Heart right ventricle (tissue), 16 donors: ENCODE measurements around the gene PLXDC2. TPM values are rescaled to one million over a fixed set of nuclear protein-coding genes. Genes with fewer than 3 reads are reported as not detected.

ENCODE experiments used
- ATAC-seq, 8 donors: fragments of 200-7000 bp; cut with Tn5 transposase; one replicate each; pipeline ENCODE4 v1.9.1; 2020; ENCODE audit warnings: mild to moderate bottlenecking in 8 of 8, moderate library complexity in 8 of 8, moderate number of reproducible peaks in 1 of 8
- DNase-seq, 2 donors: peaks; one replicate each; pipeline ENCODE4 v3.0.0-alpha.2; 2020
- H3K27ac ChIP-seq, 10 donors: fragments of 200-600 bp; sonication (generic) in 2 of 10; one replicate each; pipeline versions ENCODE4 v1.5.0 to v1.8.0; 2020 to 2022; ENCODE audit warnings: mild to moderate bottlenecking in 3 of 10
- H3K27me3 ChIP-seq, 7 donors: fragments of 200-600 bp; one replicate each; pipeline ENCODE4 v1.8.0; 2021 to 2022; ENCODE audit warnings: mild to moderate bottlenecking in 2 of 7
- H3K36me3 ChIP-seq, 9 donors: fragments of 200-600 bp; sonication (generic) in 1 of 9; one replicate each; pipeline versions ENCODE4 v1.5.0 to v1.8.0; 2020 to 2022; ENCODE audit warnings: mild to moderate bottlenecking in 2 of 9
- H3K4me1 ChIP-seq, 9 donors: fragments of 200-600 bp; sonication (generic) in 1 of 9; one replicate each; pipeline versions ENCODE4 v1.5.0 to v1.8.0; 2020 to 2022; ENCODE audit warnings: mild to moderate bottlenecking in 4 of 9
- H3K4me3 ChIP-seq, 10 donors: fragments of 200-600 bp; sonication (generic) in 2 of 10; one replicate each; pipeline versions ENCODE4 v1.5.0 to v1.8.0; 2020 to 2022; ENCODE audit warnings: mild to moderate bottlenecking in 7 of 10, moderate library complexity in 2 of 10
- H3K9me3 ChIP-seq, 11 donors: fragments of 200-600 bp in 10 of 11; sonication (generic) in 2 of 11; one replicate each; pipeline versions ENCODE4 v1.5.0 to v1.8.0; 2013 to 2022; ENCODE audit warnings: mild to moderate bottlenecking in 2 of 11, control low read depth in 1 of 11, moderate library complexity in 1 of 11
- CTCF ChIP-seq, 9 donors: fragments of 200-600 bp; sonication (generic) in 2 of 9; IDR thresholded peaks; one replicate each; pipeline versions ENCODE4 v1.5.0 to v1.8.0; 2021 to 2022; ENCODE audit warnings: antibody characterized with exemption in 9 of 9, mild to moderate bottlenecking in 5 of 9, moderate library complexity in 1 of 9
- WGBS, 2 donors: extraction: QIAGEN DNeasy Blood & Tissue Kit; methylation state at CpG; one replicate each; pipeline ENCODE4 v1.1.7; 2013; ENCODE audit warnings: inconsistent platforms in 1 of 2; 5-methylcytosine and 5-hydroxymethylcytosine counted together
- intact Hi-C, 10 donors: fragments of 100-400 bp; cut with DNase I; formaldehyde crosslinking; loops; one replicate each; pipeline versions ENCODE4 v1.11.1 to v1.14.2; 2022
- polyA plus RNA-seq, 2 donors: library from polyadenylated mRNA; stranded (reverse); fragments of 200-250 nt; gene quantifications; one replicate each; pipeline ENCODE4 v1.2.3, GENCODE V29; 2013
- total RNA-seq, 10 donors: library from RNA; stranded (reverse); fragmentation: NEBNext Ultra II Directional in 3 of 10; extraction: Animal tissue kit (Norgen Biotek cat#: 25700) in 3 of 10; gene quantifications; one replicate each; pipeline versions ENCODE4 v1.2.1 to v1.2.4, GENCODE V29; 2021 to 2023
- donor health status: Arrhythmogenic right ventricular cardiomyopathy.
- donor health status: ischemic (EF 13 %, LVEDD 7.1; RV severe dilation, severe dysfunction).
- donor health status: healthy with polysubstance abuse.
- donor health status: DM: no; HTN: yes; CAD: no.
- donor health status: DM: no; HTN: no; CAD: no.
- donor health status: ischemic (EF 25% LVEDD 6.9; RV normal size, moderate dysfunction).
- donor health status: ischemic (EF 25% LVEDD 5.7; RV mildly dilated, moderate dysfunction).
- donor health status: healthy.
- donor health status: DM: yes; HTN: yes; CAD: no.
- donor health status: Ischemic cardiomyopathy.
- donor health status: ischemic (EF 35%, LVEDD 5.7; RV mildly dilated, moderate dysfunction).
- donor health status: nonischemic (EF 11% LVEDD 7.7; RV severe dilation, severe dysfunction).
- donor health status: DM: yes; HTN: yes; CAD: no.
- donor health status: PGD.
- donor health status: ischemic (EF 29% LVEDD 5.4; RV normal size, mild dysfunction).
- donor health status: nonischemic (EF 23%, LVEDD 6.1; RV moderate dilation, normal function).

PLXDC2 gene
- total and polyA plus RNA-seq, 12 donors, result 4.6 to 26.8 (median 16.9) TPM

GRCh38 chr10:19967981-19968380 is 151.7 kb downstream of the PLXDC2 start:
- Histone ChIP-seq H3K36me3 (no peaks in the 10 kb centered on the region), H3K27me3 (no peaks in the 10 kb centered on the region), H3K4me3 (no peak overlapping the region), H3K4me1 (peaks cover 3 to 71% (median 25%) of the 10 kb centered on the region in 9 donors), H3K27ac (no peak overlapping the region), H3K9me3 (no peaks in the 10 kb centered on the region)
- ATAC-seq, result no peak
- DNase-seq, result no peak
- no peak for TF ChIP-seq CTCF (IDR thresholded peaks at IDR 0.05)
- intact Hi-C loops, result loop anchor here in 1 of 10 donors (5.0 kb wide), 1 partner anchor 41 kb away; no protein-coding TSS in a partner anchor
- WGBS, 2 donors, result 67 to 70% methylated on average over 3 of the region's 3 CpGs

GRCh38 chr10:19968745-19969144 is 152.5 kb downstream of the PLXDC2 start:
- DNase-seq, result no peak
- Histone ChIP-seq H3K4me1 (peaks cover 3 to 73% (median 25%) of the 10 kb centered on the region in 9 donors), H3K27ac (no peak overlapping the region), H3K27me3 (no peaks in the 10 kb centered on the region), H3K4me3 (no peak overlapping the region), H3K36me3 (no peaks in the 10 kb centered on the region), H3K9me3 (no peaks in the 10 kb centered on the region)
- no peak for ATAC-seq
- no peak for TF ChIP-seq CTCF (IDR thresholded peaks at IDR 0.05)
- intact Hi-C loops, result loop anchor here in 1 of 10 donors (5.0 kb wide), 1 partner anchor 41 kb away; no protein-coding TSS in a partner anchor

GRCh38 chr10:19970256-19970655 is 154.0 kb downstream of the PLXDC2 start:
- Histone ChIP-seq H3K4me1 (peaks cover 3 to 61% (median 23%) of the 10 kb centered on the region in 9 donors), H3K36me3 (no peaks in the 10 kb centered on the region), H3K27ac (peak overlapping the region in 5 of 10 donors; percentile 7 to 68 (median 41)), H3K27me3 (no peaks in the 10 kb centered on the region), H3K4me3 (no peak overlapping the region), H3K9me3 (no peaks in the 10 kb centered on the region)
- TF ChIP-seq CTCF (IDR thresholded peaks at IDR 0.05), result no peak
- 78 to 85% methylated on average over 2 of the region's 2 CpGs for WGBS, 2 donors
- intact Hi-C loops, result no loop called here
- DNase-seq, result no peak
- peak in 1 of 8 donors; percentile 34 for ATAC-seq

- WGBS, 2 donors, result 53 to 69% methylated on average over 4 of the region's 4 CpGs
- Histone ChIP-seq H3K27me3 (no peaks in the 10 kb centered on the region), H3K4me3 (no peak overlapping the region), H3K9me3 (no peaks in the 10 kb centered on the region), H3K27ac (peak overlapping the region in 7 of 10 donors; percentile 7 to 68 (median 37)), H3K4me1 (peaks cover 3 to 56% (median 23%) of the 10 kb centered on the region in 9 donors), H3K36me3 (no peaks in the 10 kb centered on the region)
- no peak for DNase-seq
- intact Hi-C loops, result no loop called here
- TF ChIP-seq CTCF (IDR thresholded peaks at IDR 0.05), result no peak
- peak in 6 of 8 donors; percentile 47 to 82 (median 74) for ATAC-seq
Observed at GRCh38 chr10:19970717-19971116, 154.5 kb downstream of the PLXDC2 start.
